Measurements from ENCODE around the gene ALX4. TPM values are rescaled to one million over a fixed set of nuclear protein-coding genes. Genes with fewer than 3 reads are reported as not detected.
A peak's percentile ranks its signal among the peaks of the same experiment; 100 is the strongest.

ALX4 gene
- total RNA-seq (2011; cell fraction: chromatin; rRNA removed; ENCODE audit: low replicate concordance): 0.11 and 0.35 TPM in 2 replicates
- total RNA-seq (2011; cell fraction: nucleolus; rRNA removed): 0.13 and 0.33 TPM in 2 replicates
- total RNA-seq (2011; cell fraction: nucleoplasm; rRNA removed): 0.15 and 0.31 TPM in 2 replicates
- total RNA-seq (2014; rRNA removed) (0.65 and 1.0 TPM in 2 replicates), total RNA-seq (2014; rRNA removed; fragmentation: Illumina TruSeq; extraction: Trizol) (0.22 and 0.33 TPM in 2 replicates), total RNA-seq (2015; rRNA removed; fragmentation: Illumina TruSeq; extraction: Trizol) (0.60 and 0.62 TPM in 2 replicates), total RNA-seq (2021) (1.1 and 1.2 TPM in 2 replicates), polyA plus RNA-seq (2011; rRNA removed) (0.14 and 0.81 TPM in 2 replicates), polyA plus RNA-seq (2014; fragmentation: Illumina TruSeq; extraction: Trizol) (0.64 and 0.78 TPM in 2 replicates), polyA plus RNA-seq (2014; fragmentation: Nextera tagmentation; extraction: Ambion mirVana) (under 1 TPM; 0.07 to 0.13 TPM), polyA plus RNA-seq (2014; rRNA removed) (0.23 and 0.51 TPM in 2 replicates), polyA minus RNA-seq (2011; rRNA and poly(A)+ RNA removed) (0.21 and 0.99 TPM in 2 replicates), Bru-seq, nascent RNA (percentile 41 among the genes with signal in this experiment), BruChase-seq, experiment 1, labeled RNA remaining after a 2-hour chase (percentile 41 among the genes with signal in this experiment), BruChase-seq, experiment 2, labeled RNA remaining after a 6-hour chase (percentile 33 among the genes with signal in this experiment)
- polyA plus RNA-seq (2011; cell fraction: cytosol; rRNA removed): 0.30 and 0.59 TPM in 2 replicates
- polyA plus RNA-seq (2011; cell fraction: nucleus; rRNA removed): 0.44 and 0.91 TPM in 2 replicates
- polyA plus RNA-seq (2012): 0.89 and 1.6 TPM in 2 replicates
- 0.48 and 1.8 TPM in 2 replicates for polyA minus RNA-seq (2011; cell fraction: cytosol; rRNA and poly(A)+ RNA removed)
- 0.40 and 1.4 TPM in 2 replicates for polyA minus RNA-seq (2011; cell fraction: nucleus; rRNA and poly(A)+ RNA removed)
- long read RNA-seq, experiment 1, full-length matches to known transcripts: 1 of 2 reads
- long read RNA-seq, experiment 1, partial matches to known transcripts: 0 of 2 reads
- long read RNA-seq, experiment 1, other reads (novel, unspliced or antisense): 1 of 2 reads
- long read RNA-seq, experiment 2, full-length matches to known transcripts: 1 of 1 reads
- long read RNA-seq, experiment 2, partial matches to known transcripts: 0 of 1 reads
- long read RNA-seq, experiment 2, other reads (novel, unspliced or antisense): 0 of 1 reads
- long read RNA-seq, experiment 3: 0 reads

DNA sequence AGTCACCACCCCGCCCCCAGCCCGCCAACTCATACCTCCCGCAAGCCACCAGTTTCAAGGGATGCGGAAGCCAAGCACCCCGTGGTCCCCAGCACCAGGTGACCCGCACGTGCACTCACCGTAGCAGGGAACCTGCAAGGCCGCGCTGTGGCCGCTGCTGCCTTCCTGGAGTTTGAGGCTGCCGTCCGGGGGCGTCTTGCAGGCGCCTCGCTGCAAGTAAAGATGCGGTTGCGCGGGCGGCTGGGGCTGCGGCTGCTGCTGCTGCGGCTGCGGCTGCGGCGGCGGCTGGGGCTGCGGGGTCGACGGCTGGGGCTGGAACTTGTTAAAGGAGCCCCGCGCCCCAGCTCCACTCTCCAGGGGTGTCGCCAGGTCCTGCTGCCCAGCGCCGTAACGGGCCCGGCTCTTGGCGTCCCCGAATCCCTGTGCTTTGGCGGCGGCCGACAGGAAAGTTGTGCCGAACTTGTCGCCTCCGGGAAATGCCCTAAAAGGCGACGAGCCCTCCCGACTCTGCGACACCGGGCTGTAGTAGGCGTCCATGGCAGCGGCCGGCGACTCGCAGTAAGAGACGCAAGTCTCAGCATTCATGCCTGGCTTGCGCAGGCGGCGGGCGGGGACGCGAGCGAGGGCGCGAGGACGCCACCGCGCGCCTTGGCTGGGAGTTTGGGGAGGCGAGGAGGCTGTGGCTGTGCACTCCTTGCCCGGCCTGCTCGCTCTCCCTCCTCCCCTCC lies at the start of gene ALX4:
TSS of gene ALX4 (minus strand) at position 662 of the 728 bp plus-strand sequence. CDS start at position 585, 77 bp downstream.
- intact Hi-C loops (cut with micrococcal nuclease): no loop called here
- Histone ChIP-seq H2AFZ (ENCODE audit: low read depth, low read length) (peak within 1 kb of the TSS; percentile 80), H3K4me3 (peak within 1 kb of the TSS; percentile 41), H4K20me1 (replicated peaks; ENCODE audit: control insufficient read depth, insufficient read depth, low read length) (no peaks in the 10 kb centered on the region), H3K79me2 (ENCODE audit: control insufficient read depth, insufficient read depth, low read length) (no peaks in the 10 kb centered on the region), H3K27ac (ENCODE audit: extremely low read depth, low read depth, low read length) (no peak within 1 kb of the TSS), H3K4me2 (ENCODE audit: insufficient read depth, low read length) (peak within 1 kb of the TSS; percentile 64), H3K9ac (ENCODE audit: insufficient read depth in 1 of 2, low read depth in 2 of 2, low read length in 2 of 2) (peak within 1 kb of the TSS in 1 of 2 experiments; percentile 89; a peak in 2 of 4 replicates), H3K9me3 (replicated peaks; ENCODE audit: control insufficient read depth, insufficient read depth, low read depth, low read length) (no peaks in the 10 kb centered on the region), H3K9me1 (ENCODE audit: control insufficient read depth, insufficient read depth, low read length) (no peaks in the 10 kb centered on the region), H3K36me3 (ENCODE audit: control insufficient read depth, insufficient read depth, low read length) (no peaks in the 10 kb centered on the region), H3K27me3 (ENCODE audit: control insufficient read depth in 2 of 2, insufficient read depth in 2 of 2, low read length in 2 of 2) (peaks cover 37 to 77% of the 10 kb centered on the region in 2 experiments), H3K4me1 (replicated peaks in 1 of 2; ENCODE audit: control insufficient read depth in 2 of 2, insufficient read depth in 2 of 2, low read length in 2 of 2) (peaks cover 0 to 37% of the 10 kb centered on the region in 2 experiments; a peak in 2 of 5 replicates)
- no TSS peak for BruUV-seq (replicated peaks)
- in situ Hi-C loops (cut with MboI): no loop called here
- peak; percentile 64 to 79 (median 72) for DNase-seq (ENCODE audit: extremely low read depth in 1 of 4, low spot score in 3 of 4)
- CTCF ChIA-PET (ENCODE audit: low intra/inter-chr PET ratio): interaction anchor here (0.6 to 0.7 kb wide), 2 partner anchors 34 to 311 kb away, joined by 4 to 5 read pairs; no protein-coding TSS in a partner anchor
- 5% methylated on average over 66 of the region's 71 CpGs for WGBS (ENCODE audit: insufficient coverage, low coverage, missing lambda C conversion rate)
- no peak for FAIRE-seq
- POLR2A ChIA-PET: interaction anchor here (1.0 kb wide), 1 partner anchor 12 kb away, joined by 3 read pairs; no protein-coding TSS in a partner anchor
- ATAC-seq: peak; percentile 90
- TF ChIP-seq TAF1 (IDR thresholded peaks at IDR 0.05; ENCODE audit: control insufficient read depth, extremely low read depth, insufficient read depth, low read length, severe bottlenecking): no peak
- peak; percentile 95 for TF ChIP-seq KAT7 (CRISPR knock-in tag; IDR thresholded peaks at IDR 0.05; ENCODE audit: borderline replicate concordance)
- TF ChIP-seq, protein P1, sequence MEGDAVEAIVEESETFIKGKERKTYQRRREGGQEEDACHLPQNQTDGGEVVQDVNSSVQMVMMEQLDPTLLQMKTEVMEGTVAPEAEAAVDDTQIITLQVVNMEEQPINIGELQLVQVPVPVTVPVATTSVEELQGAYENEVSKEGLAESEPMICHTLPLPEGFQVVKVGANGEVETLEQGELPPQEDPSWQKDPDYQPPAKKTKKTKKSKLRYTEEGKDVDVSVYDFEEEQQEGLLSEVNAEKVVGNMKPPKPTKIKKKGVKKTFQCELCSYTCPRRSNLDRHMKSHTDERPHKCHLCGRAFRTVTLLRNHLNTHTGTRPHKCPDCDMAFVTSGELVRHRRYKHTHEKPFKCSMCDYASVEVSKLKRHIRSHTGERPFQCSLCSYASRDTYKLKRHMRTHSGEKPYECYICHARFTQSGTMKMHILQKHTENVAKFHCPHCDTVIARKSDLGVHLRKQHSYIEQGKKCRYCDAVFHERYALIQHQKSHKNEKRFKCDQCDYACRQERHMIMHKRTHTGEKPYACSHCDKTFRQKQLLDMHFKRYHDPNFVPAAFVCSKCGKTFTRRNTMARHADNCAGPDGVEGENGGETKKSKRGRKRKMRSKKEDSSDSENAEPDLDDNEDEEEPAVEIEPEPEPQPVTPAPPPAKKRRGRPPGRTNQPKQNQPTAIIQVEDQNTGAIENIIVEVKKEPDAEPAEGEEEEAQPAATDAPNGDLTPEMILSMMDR (IDR thresholded peaks at IDR 0.05 in 2 of 3, conservative IDR thresholded peaks at IDR 0.05 in 1 of 3; ENCODE audit: insufficient read depth in 2 of 3, low read depth in 1 of 3, low read length in 3 of 3): peak in 2 of 3 experiments; percentile 22 to 26; a peak in 3 of 6 replicates
- TF ChIP-seq CBFA2T2 (conservative IDR thresholded peaks at IDR 0.05): no peak
- TF ChIP-seq TSC22D4 (tag; IDR thresholded peaks at IDR 0.05): no peak
- TF ChIP-seq SP1 (CRISPR knock-in tag; IDR thresholded peaks at IDR 0.05): no peak
- TF ChIP-seq, protein P2, sequence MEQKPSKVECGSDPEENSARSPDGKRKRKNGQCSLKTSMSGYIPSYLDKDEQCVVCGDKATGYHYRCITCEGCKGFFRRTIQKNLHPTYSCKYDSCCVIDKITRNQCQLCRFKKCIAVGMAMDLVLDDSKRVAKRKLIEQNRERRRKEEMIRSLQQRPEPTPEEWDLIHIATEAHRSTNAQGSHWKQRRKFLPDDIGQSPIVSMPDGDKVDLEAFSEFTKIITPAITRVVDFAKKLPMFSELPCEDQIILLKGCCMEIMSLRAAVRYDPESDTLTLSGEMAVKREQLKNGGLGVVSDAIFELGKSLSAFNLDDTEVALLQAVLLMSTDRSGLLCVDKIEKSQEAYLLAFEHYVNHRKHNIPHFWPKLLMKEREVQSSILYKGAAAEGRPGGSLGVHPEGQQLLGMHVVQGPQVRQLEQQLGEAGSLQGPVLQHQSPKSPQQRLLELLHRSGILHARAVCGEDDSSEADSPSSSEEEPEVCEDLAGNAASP (IDR thresholded peaks at IDR 0.05): no peak
- no peak for TF ChIP-seq SMAD2 (IDR thresholded peaks at IDR 0.05; ENCODE audit: low read depth, low read length)
- TF ChIP-seq MCM3 (IDR thresholded peaks at IDR 0.05): no peak
- TF ChIP-seq SAFB2 (IDR thresholded peaks at IDR 0.05; ENCODE audit: borderline replicate concordance, low read depth, low read length, severe bottlenecking): no peak
- TF ChIP-seq, protein P3, sequence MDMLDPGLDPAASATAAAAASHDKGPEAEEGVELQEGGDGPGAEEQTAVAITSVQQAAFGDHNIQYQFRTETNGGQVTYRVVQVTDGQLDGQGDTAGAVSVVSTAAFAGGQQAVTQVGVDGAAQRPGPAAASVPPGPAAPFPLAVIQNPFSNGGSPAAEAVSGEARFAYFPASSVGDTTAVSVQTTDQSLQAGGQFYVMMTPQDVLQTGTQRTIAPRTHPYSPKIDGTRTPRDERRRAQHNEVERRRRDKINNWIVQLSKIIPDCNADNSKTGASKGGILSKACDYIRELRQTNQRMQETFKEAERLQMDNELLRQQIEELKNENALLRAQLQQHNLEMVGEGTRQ (CRISPR knock-in tag; IDR thresholded peaks at IDR 0.05): 0 out of 2 replicates have a peak, but pooled peaks have one; percentile 20
- no peak for TF ChIP-seq KAT8 (IDR thresholded peaks at IDR 0.05; ENCODE audit: low read depth)
- no peak for TF ChIP-seq MCM2 (IDR thresholded peaks at IDR 0.05; ENCODE audit: low read depth)
